Uterus (tissue), 2 donors: ENCODE results near the gene NME4.

Experiments
- CTCF ChIP-seq, 4 experiments: fragments of 200-600 bp in 2 of 4; fragments of 450-650 bp in 2 of 4; sonication (generic) in 2 of 4; IDR thresholded peaks; one replicate each; pipeline ENCODE4 v1.5.1; 2016 to 2019; ENCODE audit warnings: antibody characterized with exemption in 4 of 4, mild to moderate bottlenecking in 2 of 4, moderate library complexity in 1 of 4
- POLR2A ChIP-seq, 2 donors: fragments of 450-650 bp; IDR thresholded peaks; one replicate each; pipeline ENCODE4 v1.6.1; 2016; ENCODE audit warnings: antibody characterized with exemption in 2 of 2, mild to moderate bottlenecking in 1 of 2, moderate library complexity in 1 of 2

GRCh38 chr16:425082-425718, 28.2 kb downstream of the NME4 start, which contains the start of gene RAB11FIP3:
- TF ChIP-seq CTCF (IDR thresholded peaks at IDR 0.05) (peak in 2 of 4 experiments; percentile 14 to 32), POLR2A (IDR thresholded peaks at IDR 0.05) (peak; percentile 80 to 89)
